Epidermal melanocyte (primary cell): Measurements from ENCODE around the gene JUN.
"Not testable (repeated sequence)": the region's sequence is repeated elsewhere in the genome, so short reads cannot be mapped to it uniquely, and the experiment has no call there.

Source experiments
- DNase-seq: peaks from one replicate; pipeline ENCODE4 v3.0.0; 2011; ENCODE audit warnings: low spot score; ENCODE audit not compliant: insufficient read length

The JUN gene

GRCh38 chr1:58809325-58810010, 25.6 kb upstream of the JUN start:
- no peak for DNase-seq

GRCh38 chr1:58808077-58808476, 24.2 kb upstream of the JUN start:
- no peak for DNase-seq

GRCh38 chr1:58805716-58806571, 22.1 kb upstream of the JUN start:
- no peak for DNase-seq

- DNase-seq = no peak
These were observed 21.2 kb upstream of the JUN start for GRCh38 chr1:58804853-58805565.

- DNase-seq = no peak
These were observed 20.0 kb upstream of the JUN start for GRCh38 chr1:58803858-58804257.

GRCh38 chr1:58802640-58803399, 19.0 kb upstream of the JUN start:
- DNase-seq = no peak

- DNase-seq = not testable (repeated sequence)
These were observed 17.4 kb upstream of the JUN start for GRCh38 chr1:58801286-58801685.

DNA sequence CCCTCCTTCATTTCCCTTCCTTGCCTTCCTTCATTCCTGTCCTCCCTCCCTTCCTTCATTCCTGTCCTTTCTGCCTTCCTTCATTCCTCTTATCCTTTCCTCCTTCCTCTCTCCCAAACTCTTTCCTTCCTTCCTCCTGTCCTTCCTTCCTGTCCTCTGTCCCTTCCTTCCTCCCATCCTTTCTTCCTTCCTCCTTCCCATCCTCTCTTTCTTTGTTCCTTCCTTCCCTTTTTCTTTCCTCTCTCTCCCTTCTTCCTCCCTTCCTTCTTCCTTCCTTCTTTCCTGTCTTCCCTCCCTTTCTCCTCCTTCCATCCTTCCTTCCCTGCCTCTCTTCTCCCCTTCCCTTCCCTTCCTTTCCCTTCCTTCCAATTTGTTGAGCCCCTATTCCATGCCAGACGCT, 15.8 kb upstream of the JUN start:
- no peak for DNase-seq

GRCh38 chr1:58798910-58799442, 15.1 kb upstream of the JUN start:
- no peak for DNase-seq

GRCh38 chr1:58796416-58796815, 12.6 kb upstream of the JUN start:
- DNase-seq = no peak

- no peak for DNase-seq
These were observed 10.7 kb upstream of the JUN start for GRCh38 chr1:58794585-58794984.

GRCh38 chr1:58792846-58793245, 9.0 kb upstream of the JUN start:
- DNase-seq = no peak

DNA sequence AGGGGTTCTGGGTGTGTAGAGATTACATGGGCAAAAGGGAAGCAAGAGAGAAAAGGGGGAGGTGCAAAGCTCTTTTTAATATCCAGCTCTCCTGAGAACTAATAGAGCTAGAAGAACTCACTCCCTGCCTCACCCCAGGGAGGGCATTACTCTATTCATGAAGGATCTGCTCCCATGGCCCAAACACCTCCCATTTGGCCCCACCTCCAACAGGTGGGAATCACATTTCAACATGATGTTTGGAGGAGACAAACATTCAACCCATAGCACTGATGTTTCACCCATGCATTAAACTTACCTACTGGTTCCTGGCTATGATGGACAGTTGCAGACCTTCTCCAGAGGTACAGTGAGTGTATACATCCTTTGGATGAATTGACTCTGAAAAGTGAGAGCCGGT, 7.3 kb upstream of the JUN start:
- no peak for DNase-seq

DNA sequence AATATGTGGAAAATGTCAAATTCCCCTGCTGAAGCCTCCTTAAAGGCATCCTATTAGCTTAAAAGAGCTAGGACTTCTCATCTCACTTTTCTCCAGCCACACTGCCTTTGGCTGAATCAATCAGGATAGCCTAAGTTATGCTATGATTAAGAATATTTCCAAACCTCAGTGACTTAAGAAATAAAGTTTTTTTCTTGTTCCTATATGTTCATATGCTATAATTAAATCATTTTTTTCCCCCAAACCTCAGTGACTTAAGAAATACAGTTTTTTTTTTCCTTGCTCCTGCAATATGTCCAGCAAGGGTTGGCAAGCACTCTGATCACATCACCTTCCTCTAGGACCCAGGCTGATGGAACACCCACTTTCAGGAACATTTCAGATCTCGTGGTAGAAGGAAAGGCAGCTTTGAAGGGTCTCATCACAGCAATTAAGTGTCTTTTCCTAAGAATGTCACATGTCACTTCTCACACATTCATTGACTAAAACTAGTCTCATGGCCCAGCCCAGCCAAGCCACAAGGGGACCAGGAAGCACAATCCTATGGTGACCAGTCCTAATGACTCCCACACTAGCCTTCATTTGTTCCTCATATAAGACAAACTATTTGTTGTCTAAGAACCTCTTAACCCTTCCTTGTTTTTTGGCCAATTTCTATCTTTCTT, 6.3 kb upstream of the JUN start:
- DNase-seq = no peak

DNA sequence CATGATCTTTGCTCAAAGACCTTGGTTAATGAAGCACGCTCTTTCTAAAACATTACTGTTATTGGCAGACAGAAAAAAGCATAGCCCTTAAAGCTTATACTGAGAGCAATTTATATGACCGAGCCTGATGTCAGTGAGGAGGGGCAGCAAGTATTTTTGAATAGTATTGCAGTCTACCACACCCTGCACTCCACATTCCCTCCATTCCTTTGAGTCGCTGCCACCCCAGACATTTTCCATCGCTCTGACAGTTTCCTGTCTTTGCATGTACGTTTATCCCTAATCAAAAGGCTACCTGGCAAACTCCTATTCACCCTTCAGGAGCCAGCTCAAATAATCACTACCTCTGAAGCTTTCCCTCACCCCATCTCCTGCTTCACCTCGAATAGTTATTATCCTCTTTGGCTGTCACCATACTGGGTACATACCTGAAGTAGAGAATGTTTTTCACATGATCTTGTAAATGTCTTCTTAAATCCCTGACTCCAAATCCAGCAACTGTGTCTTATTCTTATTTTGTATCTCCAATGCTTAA, 5.5 kb upstream of the JUN start:
- DNase-seq = no peak

GRCh38 chr1:58788259-58788658, 4.4 kb upstream of the JUN start:
- DNase-seq = no peak

- no peak for DNase-seq
These were observed 3.0 kb upstream of the JUN start for GRCh38 chr1:58786927-58787245.

GRCh38 chr1:58786184-58786926, 2.5 kb upstream of the JUN start:
- no peak for DNase-seq

- DNase-seq = no peak
These were observed 1.7 kb upstream of the JUN start for GRCh38 chr1:58785442-58786058.
